K562 (cell line): ENCODE results near the gene DHX35. TPM values are rescaled to one million over a fixed set of nuclear protein-coding genes. Genes with fewer than 3 reads are reported as not detected.

ENCODE experiments used
- AFF4 ChIP-seq: sonication (generic); formaldehyde crosslinking; IDR thresholded peaks from 2 replicates; pipeline ENCODE4 v1.8.0; 2023; ENCODE audit warnings: mild to moderate bottlenecking, missing genetic modification reagents
- ATF2 ChIP-seq: sonication (generic); formaldehyde crosslinking; IDR thresholded peaks from 2 replicates; pipeline ENCODE4 v1.8.1; 2022; ENCODE audit warnings: missing genetic modification reagents
- GTF2E2 ChIP-seq: fragments of 200-800 bp; sonication (Bioruptor generic); IDR thresholded peaks from 2 replicates; pipeline ENCODE4 v1.6.1; 2016; ENCODE audit warnings: missing genetic modification characterization, missing compliant biosample characterization
- MNT ChIP-seq, 2 experiments: fragments of 450-650 bp; conservative IDR thresholded peaks; 2 replicates each; pipeline ENCODE4 v1.6.1; 2017; ENCODE audit warnings: mild to moderate bottlenecking in 2 of 2, moderate library complexity in 2 of 2
- NCOA6 ChIP-seq: fragments of 450-650 bp; IDR thresholded peaks from 2 replicates; pipeline ENCODE4 v1.6.1; 2017; ENCODE audit warnings: mild to moderate bottlenecking
- NFIC ChIP-seq: fragments of 450-650 bp; IDR thresholded peaks from 2 replicates; pipeline ENCODE4 v1.6.1; 2017; ENCODE audit warnings: mild to moderate bottlenecking, inconsistent platforms
- RCOR1 ChIP-seq, 2 experiments: IDR thresholded peaks; 2 replicates each; pipeline ENCODE4 v1.6.1; 2012; ENCODE audit warnings: low read depth in 2 of 2, low read length in 2 of 2, borderline replicate concordance in 1 of 2, improper control_type of control experiment in 1 of 2
- SETDB1 ChIP-seq: IDR thresholded peaks from one replicate; pipeline ENCODE4 v1.6.1; 2012; ENCODE audit warnings: low read length, control low read depth, inconsistent platforms
- TAF9B ChIP-seq: fragments of 450-650 bp; IDR thresholded peaks from 2 replicates; pipeline ENCODE4 v1.6.1; 2018; ENCODE audit warnings: mild to moderate bottlenecking; ENCODE audit not compliant: partially characterized antibody
- TAL1 ChIP-seq: fragments of 450-650 bp; IDR thresholded peaks from 2 replicates; pipeline ENCODE4 v1.6.1; 2016; ENCODE audit warnings: mild to moderate bottlenecking
- ZBTB11 ChIP-seq, 3 experiments: fragments of 200-800 bp in 1 of 3; fragments of 250-450 bp in 1 of 3; fragments of 450-650 bp in 1 of 3; sonication (Bioruptor Pico) in 1 of 3; sonication (Bioruptor generic) in 1 of 3; formaldehyde crosslinking in 1 of 3; IDR thresholded peaks; 2 replicates each; pipeline versions ENCODE4 v1.6.1 to v1.8.0; 2016 to 2022; ENCODE audit warnings: mild to moderate bottlenecking in 2 of 3, missing genetic modification characterization in 2 of 3, missing compliant biosample characterization in 1 of 3, moderate library complexity in 1 of 3
- ZC3H4 ChIP-seq: sonication (generic); formaldehyde crosslinking; IDR thresholded peaks from 2 replicates; pipeline ENCODE4 v1.9.0; 2021; ENCODE audit warnings: missing genetic modification reagents, borderline replicate concordance
- ZNF398 ChIP-seq: fragments of 250-450 bp; sonication (Bioruptor Pico); IDR thresholded peaks from 2 replicates; pipeline ENCODE4 v1.8.0; 2021; ENCODE audit warnings: moderate library complexity, mild to moderate bottlenecking, inconsistent platforms
- ZNF408 ChIP-seq: fragments of 250-450 bp; sonication (Bioruptor Pico); IDR thresholded peaks from 2 replicates; pipeline ENCODE4 v1.4.0; 2020; ENCODE audit warnings: low read depth, mild to moderate bottlenecking, moderate library complexity
- polyA plus RNA-seq, 8 experiments: library from polyadenylated mRNA; depleted of rRNA in 4 of 8; stranded (reverse) in 5 of 8; unstranded in 3 of 8; fragments of >200 nt; fragmentation: Nextera tagmentation in 2 of 8; fragmentation: Illumina TruSeq in 1 of 8; extraction: Ambion mirVana in 2 of 8; extraction: Trizol in 1 of 8; gene quantifications; 2 replicates each; pipeline versions ENCODE4 v1.2.1 to v1.2.3, GENCODE V29; 2011 to 2014; ENCODE audit warnings: inconsistent platforms in 1 of 8, missing spikeins in 1 of 8
- total RNA-seq, 7 experiments: library from RNA; depleted of rRNA in 6 of 7; stranded (reverse); fragments of >200 nt in 6 of 7; fragmentation: Illumina TruSeq in 2 of 7; extraction: Trizol in 2 of 7; gene quantifications; 2 replicates each; pipeline versions ENCODE4 v1.2.1 to v1.2.3, GENCODE V29; 2011 to 2021; ENCODE audit warnings: low replicate concordance in 1 of 7

Gene DHX35
- total and polyA plus RNA-seq, 9 of the 15 experiments (the other 6 are each of a cell fraction or from before 2014, with no cell fraction given): 6.5 to 25.6 (median 16.9) TPM

GRCh38 chr20:38926142-38926933, 35.8 kb upstream of the DHX35 start, which contains the start of gene FAM83D (continued):
- TF ChIP-seq ZBTB11 (CRISPR knock-in tag; IDR thresholded peaks at IDR 0.05): no peak
- TF ChIP-seq TAF9B: peak; percentile 61
- TF ChIP-seq TAL1: no peak
- no peak for TF ChIP-seq ZC3H4 (CRISPR knock-in tag)
- peak; percentile 81 to 94 for TF ChIP-seq MNT (conservative IDR thresholded peaks at IDR 0.05)
- no peak for TF ChIP-seq ZNF398 (CRISPR knock-in tag)
- TF ChIP-seq RCOR1 (IDR thresholded peaks at IDR 0.05; ENCODE audit: borderline replicate concordance in 1 of 2, low read depth in 2 of 2, low read length in 2 of 2): peak in 1 of 2 experiments; percentile 83; a peak in 2 of 4 replicates
- no peak for TF ChIP-seq ZNF408
- peak; percentile 77 for TF ChIP-seq NFIC
- TF ChIP-seq NCOA6: peak; percentile 86
- TF ChIP-seq SETDB1: no peak
- peak; percentile 94 for TF ChIP-seq AFF4 (CRISPR knock-in tag)
- TF ChIP-seq ATF2: no peak
- TF ChIP-seq GTF2E2 (tag): peak; percentile 74; the same call in 1 of the 2 replicates
